ENCODE measurements around the gene UNC13B.
"Not testable (repeated sequence)": the region's sequence is repeated elsewhere in the genome, so short reads cannot be mapped to it uniquely, and the experiment has no call there.

UNC13B gene

DNA sequence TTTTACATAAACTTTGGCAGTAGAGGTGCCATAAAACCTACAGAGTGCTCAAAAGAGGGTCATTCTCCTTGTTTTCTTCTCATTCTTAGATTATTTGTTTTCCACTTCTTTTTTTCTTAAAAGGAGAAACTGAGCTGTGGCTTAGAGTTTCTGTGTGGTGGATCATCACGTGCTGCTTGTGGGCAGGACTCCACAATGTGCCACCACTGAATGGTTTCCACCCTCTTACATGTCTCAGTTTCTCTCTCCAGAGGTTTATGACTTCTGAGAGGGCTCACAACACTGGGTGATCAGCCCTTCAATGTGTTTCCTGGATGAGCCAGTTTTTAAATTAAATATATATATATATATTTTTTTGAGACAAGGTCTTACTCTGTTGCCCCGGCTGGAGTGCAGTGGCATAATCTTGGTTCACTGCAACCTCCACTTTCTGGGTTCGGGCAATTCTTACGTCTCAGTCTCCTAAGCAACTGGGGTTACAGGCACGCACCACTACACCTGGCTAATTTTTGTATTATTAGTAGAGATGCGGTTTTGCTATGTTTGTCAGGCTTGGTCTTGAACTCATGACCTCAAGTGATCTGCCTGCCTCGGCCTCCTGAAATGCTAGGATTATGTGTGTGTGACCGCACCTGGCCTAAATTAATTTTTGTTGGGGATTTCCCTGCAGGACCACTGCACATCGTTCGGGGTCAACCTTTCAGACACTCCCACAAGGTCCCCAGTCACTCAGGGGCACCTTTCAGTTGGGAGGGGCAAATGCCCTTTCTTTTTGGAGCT lies 3.1 kb upstream of the UNC13B start:
- Histone ChIP-seq H3K9me3 (replicated peaks in 1 of 11) (peaks cover 21 to 77% (median 54%) of the 10 kb centered on the region in 11 experiments; a peak in 21 of 22 replicates), H3K4me2 (peak overlapping the region; percentile 45 to 93 (median 70)), H4K20me1 (no peaks in the 10 kb centered on the region), H3K4me1 (peaks cover 33 to 46% (median 38%) of the 10 kb centered on the region in 10 experiments), H3K27me3 (peaks cover 0 to 18% (median 14%) of the 10 kb centered on the region in 11 experiments; a peak in 13 of 22 replicates), H3K4me3 (peak overlapping the region in 2 of 10 experiments; percentile 16 to 33; a peak in 1 of 20 replicates), H3K36me3 (no peaks in the 10 kb centered on the region), H3K9ac (peak overlapping the region in 1 of 11 experiments; percentile 51; a peak in 1 of 22 replicates), H3K27ac (peak overlapping the region in 6 of 11 experiments; percentile 68 to 80 (median 72); a peak in 11 of 22 replicates)
- no peak for TF ChIP-seq Cebpa-rat (IDR thresholded peaks at IDR 0.05)

DNA sequence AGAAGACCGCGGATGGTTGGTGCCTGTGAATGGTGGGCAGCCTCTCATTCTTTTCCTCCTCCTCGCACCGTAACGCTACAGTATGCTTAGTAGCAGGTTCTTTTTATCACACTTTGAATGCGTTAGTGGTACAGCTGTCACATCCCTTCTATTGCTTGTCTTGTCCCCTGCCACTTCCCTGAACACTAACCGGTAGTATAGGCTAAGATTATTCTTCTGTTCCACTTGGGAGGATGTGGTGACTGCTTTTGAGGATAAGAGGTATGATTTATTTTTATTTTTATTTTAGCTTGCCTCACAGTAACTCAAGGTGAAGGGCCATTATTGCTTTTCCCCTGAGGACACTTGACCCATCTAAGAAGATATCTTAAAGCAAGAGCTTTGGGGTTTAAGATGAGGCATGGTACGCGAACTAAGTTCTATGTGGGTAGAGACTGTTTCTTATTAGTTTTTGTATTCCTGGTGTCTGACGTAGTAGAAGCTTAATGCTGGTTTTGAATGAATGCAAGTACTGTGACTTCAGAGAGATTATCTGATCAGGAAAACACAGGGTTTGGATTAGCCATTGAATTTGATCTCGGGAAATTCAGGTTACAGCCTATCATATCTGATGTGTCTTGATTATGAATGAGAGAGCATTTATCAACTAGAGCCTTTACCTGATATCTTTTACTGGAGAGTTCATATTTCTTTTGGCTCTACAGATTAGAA lies 951 bp downstream of the UNC13B start:
- Histone ChIP-seq H3K4me1 (peaks cover 32 to 45% (median 37%) of the 10 kb centered on the region in 10 experiments), H3K4me3 (peak overlapping the region; percentile 77 to 92 (median 84)), H3K9ac (peak overlapping the region in 9 of 11 experiments; percentile 71 to 83 (median 78); a peak in 13 of 22 replicates), H3K27ac (no peak overlapping the region; a peak in 1 of 22 replicates), H4K20me1 (no peaks in the 10 kb centered on the region), H3K27me3 (peaks cover 0 to 18% (median 14%) of the 10 kb centered on the region in 11 experiments; a peak in 13 of 22 replicates), H3K4me2 (peak overlapping the region; percentile 67 to 93 (median 91)), H3K9me3 (replicated peaks in 1 of 11) (peaks cover 10 to 37% (median 23%) of the 10 kb centered on the region in 11 experiments; a peak in 18 of 22 replicates), H3K36me3 (no peaks in the 10 kb centered on the region)
- no peak for TF ChIP-seq Cebpa-rat (IDR thresholded peaks at IDR 0.05)

DNA sequence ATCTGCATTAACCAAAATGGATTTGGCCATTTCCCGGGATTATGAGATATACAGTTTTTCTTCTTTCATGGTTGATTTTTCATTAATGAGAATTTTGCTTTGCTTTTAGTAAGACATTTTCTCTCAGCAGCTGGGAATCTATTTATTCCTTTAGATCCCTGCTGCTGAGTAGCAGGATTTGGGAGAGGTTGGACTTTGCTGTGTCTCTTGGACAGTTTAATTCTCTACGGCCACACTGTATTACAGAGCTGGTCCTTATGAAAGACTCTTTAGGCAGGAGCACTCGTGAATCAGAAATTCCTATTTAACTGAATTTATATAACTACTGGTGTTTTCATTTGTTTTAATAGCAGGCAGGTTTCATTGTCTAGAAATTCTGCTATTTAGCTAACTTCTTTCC lies 1.6 kb downstream of the UNC13B start:
- H3K36me3 ChIP-seq: no peaks in the 10 kb centered on the region
- no peak overlapping the region for H3K9ac ChIP-seq
- no peaks in the 10 kb centered on the region for H4K20me1 ChIP-seq
- H3K4me1 ChIP-seq: peaks cover 25 to 39% (median 33%) of the 10 kb centered on the region in 10 experiments
- TF ChIP-seq Cebpa-rat (IDR thresholded peaks at IDR 0.05): no peak
- H3K27ac ChIP-seq: no peak overlapping the region
- H3K4me3 ChIP-seq: no peak overlapping the region
- peaks cover 5 to 31% (median 18%) of the 10 kb centered on the region in 11 experiments; a peak in 15 of 22 replicates for H3K9me3 ChIP-seq (replicated peaks in 1 of 11)
- peaks cover 0 to 18% (median 14%) of the 10 kb centered on the region in 11 experiments; a peak in 13 of 22 replicates for H3K27me3 ChIP-seq
- H3K4me2 ChIP-seq: peak overlapping the region in 2 of 11 experiments; percentile 67 to 86; a peak in 1 of 22 replicates

DNA sequence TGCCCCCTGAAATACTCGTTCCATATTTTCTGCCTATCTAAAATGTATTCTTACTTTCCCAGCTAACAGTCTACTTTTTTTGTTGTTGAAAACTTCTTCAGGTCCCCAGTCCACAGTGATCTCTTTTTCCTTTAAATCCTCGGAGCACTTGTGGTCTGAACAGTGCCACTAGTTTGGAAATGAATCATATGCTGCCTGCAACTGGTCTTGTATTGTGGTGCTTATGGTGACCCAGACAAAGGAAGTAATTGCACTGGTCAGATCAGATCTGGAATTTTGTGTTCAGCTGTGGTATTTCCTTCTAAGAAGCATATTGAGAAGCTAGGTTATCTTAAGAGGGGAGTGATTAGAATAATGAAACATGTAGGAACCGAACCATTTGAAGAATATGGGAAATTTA lies 2.9 kb downstream of the UNC13B start:
- no peaks in the 10 kb centered on the region for H4K20me1 ChIP-seq
- H3K4me3 ChIP-seq: no peak overlapping the region
- no peak overlapping the region for H3K9ac ChIP-seq
- H3K27me3 ChIP-seq: peaks cover 0 to 18% (median 14%) of the 10 kb centered on the region in 11 experiments; a peak in 13 of 22 replicates
- TF ChIP-seq Cebpa-rat (IDR thresholded peaks at IDR 0.05): no peak
- no peak overlapping the region for H3K27ac ChIP-seq
- no peak overlapping the region for H3K4me2 ChIP-seq
- no peaks in the 10 kb centered on the region for H3K36me3 ChIP-seq
- H3K4me1 ChIP-seq: peaks cover 12 to 26% (median 21%) of the 10 kb centered on the region in 10 experiments
- peaks cover 0 to 19% (median 8%) of the 10 kb centered on the region in 11 experiments; a peak in 13 of 22 replicates for H3K9me3 ChIP-seq (replicated peaks in 1 of 11)

DNA sequence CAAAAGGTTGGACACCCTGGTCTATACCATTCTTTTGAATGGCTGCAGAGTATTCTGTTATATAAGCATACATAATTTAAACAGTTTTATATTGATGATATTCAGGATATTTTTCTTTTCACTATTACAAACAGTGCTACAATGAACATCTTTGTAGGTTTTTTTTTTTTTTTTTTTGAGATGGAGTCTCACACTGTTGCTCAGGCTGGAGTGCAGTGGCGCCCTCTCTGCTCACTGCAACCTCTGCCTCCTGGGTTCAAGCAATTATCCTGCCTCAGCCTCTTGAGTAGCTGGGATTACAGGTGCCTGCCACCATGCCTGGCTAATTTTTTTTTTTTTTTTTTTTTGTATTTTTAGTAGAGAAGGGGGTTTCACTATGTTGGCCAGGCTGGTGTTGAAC lies 5.6 kb downstream of the UNC13B start:
- H3K9ac ChIP-seq; H3K9me3 ChIP-seq (replicated peaks in 1 of 11); H4K20me1 ChIP-seq; H3K27ac ChIP-seq; H3K4me3 ChIP-seq; H3K36me3 ChIP-seq; H3K4me2 ChIP-seq: not testable (repeated sequence)
- Histone ChIP-seq H3K27me3 (peaks cover 0 to 12% (median 8%) of the 10 kb centered on the region in 11 experiments; a peak in 11 of 22 replicates), H3K4me1 (peaks cover 3 to 11% (median 5%) of the 10 kb centered on the region in 10 experiments; a peak in 15 of 20 replicates)

DNA sequence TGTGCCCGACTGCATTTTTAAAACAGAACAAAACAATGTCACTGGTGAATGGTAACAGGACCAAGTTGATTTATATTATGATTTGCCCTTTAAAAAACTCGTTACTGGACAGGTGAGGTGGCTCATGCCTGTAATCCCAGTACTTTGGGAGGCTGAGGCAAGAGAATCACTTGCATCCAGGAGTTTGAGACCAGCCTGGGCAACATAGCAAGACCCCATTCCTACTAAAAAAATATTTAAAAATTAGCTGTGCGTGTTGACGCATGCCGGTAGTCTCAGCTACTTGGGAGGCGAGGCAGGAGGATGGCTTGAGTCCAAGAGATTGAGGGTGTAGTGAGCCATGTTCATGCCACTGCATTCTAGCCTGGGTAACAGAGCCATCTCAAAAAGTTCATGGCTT lies 7.2 kb downstream of the UNC13B start:
- Histone ChIP-seq H4K20me1 (no peaks in the 10 kb centered on the region), H3K9me3 (replicated peaks in 1 of 11) (peaks cover 0 to 3% (median 0%) of the 10 kb centered on the region in 11 experiments; a peak in 2 of 22 replicates), H3K27ac (no peak overlapping the region), H3K27me3 (no peaks in the 10 kb centered on the region), H3K4me1 (peaks cover 0 to 9% (median 6%) of the 10 kb centered on the region in 10 experiments; a peak in 6 of 20 replicates), H3K4me2 (no peak overlapping the region), H3K36me3 (no peaks in the 10 kb centered on the region), H3K9ac (no peak overlapping the region), H3K4me3 (no peak overlapping the region)
- TF ChIP-seq Cebpa-rat (IDR thresholded peaks at IDR 0.05): no peak

DNA sequence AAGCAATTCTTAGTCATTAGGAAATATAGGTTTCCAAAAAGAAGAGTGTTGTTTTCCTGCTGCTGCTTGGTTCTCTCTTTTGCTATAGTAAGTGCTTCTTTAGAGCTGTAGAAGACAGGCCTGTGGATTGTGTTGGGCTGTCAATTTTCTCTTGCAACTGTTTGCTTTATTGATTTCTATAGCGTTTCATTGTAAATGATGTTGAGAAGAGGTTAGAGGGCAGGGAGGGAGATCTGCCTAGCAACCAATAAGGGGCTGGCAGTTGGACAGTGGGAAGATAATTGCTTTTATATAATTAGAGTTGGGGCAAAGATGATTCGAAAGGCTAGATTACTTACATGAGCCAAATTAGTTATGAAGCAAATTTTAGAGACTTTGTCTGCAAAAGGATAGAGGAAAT lies 11.1 kb downstream of the UNC13B start:
- Histone ChIP-seq H3K27me3 (no peaks in the 10 kb centered on the region), H3K27ac (no peak overlapping the region), H3K4me3 (no peak overlapping the region), H3K4me1 (peaks cover 0 to 9% (median 6%) of the 10 kb centered on the region in 10 experiments; a peak in 6 of 20 replicates), H3K9ac (no peak overlapping the region), H3K36me3 (no peaks in the 10 kb centered on the region), H4K20me1 (no peaks in the 10 kb centered on the region), H3K4me2 (peak overlapping the region in 2 of 11 experiments; percentile 11 to 13; a peak in 1 of 22 replicates), H3K9me3 (replicated peaks in 1 of 11) (peaks cover 0 to 33% (median 11%) of the 10 kb centered on the region in 11 experiments; a peak in 13 of 22 replicates)
- TF ChIP-seq Cebpa-rat (IDR thresholded peaks at IDR 0.05): no peak

DNA sequence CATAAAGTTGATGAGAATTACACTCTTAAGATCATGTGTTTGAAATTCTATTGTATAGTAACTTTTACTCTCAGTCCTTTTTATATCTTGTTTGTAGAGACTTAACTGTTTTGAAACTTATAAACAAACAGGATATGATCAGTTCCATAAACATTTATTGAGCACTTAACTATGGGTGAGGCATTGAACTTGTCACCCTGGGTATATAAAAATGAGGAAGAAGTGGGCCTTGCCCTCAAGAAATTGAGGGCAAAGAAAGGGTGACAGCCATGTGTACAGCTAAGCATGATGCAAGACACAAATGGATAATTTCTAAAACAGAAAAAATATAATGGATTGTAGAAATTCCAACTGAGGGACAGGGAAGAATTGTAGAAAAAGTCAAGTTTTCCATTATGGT lies 15.7 kb downstream of the UNC13B start:
- H3K27me3 ChIP-seq: no peaks in the 10 kb centered on the region
- no peaks in the 10 kb centered on the region for H4K20me1 ChIP-seq
- no peak overlapping the region for H3K9ac ChIP-seq
- H3K27ac ChIP-seq: no peak overlapping the region
- no peak overlapping the region for H3K4me2 ChIP-seq
- H3K36me3 ChIP-seq: peaks cover 0 to 5% (median 0%) of the 10 kb centered on the region in 11 experiments; a peak in 2 of 22 replicates
- peaks cover 30 to 75% (median 40%) of the 10 kb centered on the region in 11 experiments for H3K9me3 ChIP-seq (replicated peaks in 1 of 11)
- peaks cover 0 to 7% (median 5%) of the 10 kb centered on the region in 10 experiments; a peak in 6 of 20 replicates for H3K4me1 ChIP-seq
- TF ChIP-seq Cebpa-rat (IDR thresholded peaks at IDR 0.05): no peak
- H3K4me3 ChIP-seq: no peak overlapping the region
